Right lung (tissue), 10 donors: ENCODE data around the gene PNLDC1. TPM values are rescaled to one million over a fixed set of nuclear protein-coding genes. Genes with fewer than 3 reads are reported as not detected.

Source experiments
- DNase-seq, 2 donors: peaks; one replicate each; pipeline ENCODE4 v3.0.0-alpha.2; 2013
- long read RNA-seq, 8 donors: transcript quantifications; one replicate each; lab custom pipeline, GENCODE V29; 2026
- polyA plus RNA-seq, 5 donors: library from polyadenylated mRNA; unstranded; fragments of 120-200 nt; gene quantifications; one replicate each; pipeline versions ENCODE4 v1.2.1 to v1.2.3, GENCODE V29; 2013; ENCODE audit warnings: inconsistent platforms in 1 of 5, low replicate concordance in 1 of 5; ENCODE audit not compliant: insufficient read length in 5 of 5, insufficient read depth in 1 of 5

PNLDC1 gene, protein sequence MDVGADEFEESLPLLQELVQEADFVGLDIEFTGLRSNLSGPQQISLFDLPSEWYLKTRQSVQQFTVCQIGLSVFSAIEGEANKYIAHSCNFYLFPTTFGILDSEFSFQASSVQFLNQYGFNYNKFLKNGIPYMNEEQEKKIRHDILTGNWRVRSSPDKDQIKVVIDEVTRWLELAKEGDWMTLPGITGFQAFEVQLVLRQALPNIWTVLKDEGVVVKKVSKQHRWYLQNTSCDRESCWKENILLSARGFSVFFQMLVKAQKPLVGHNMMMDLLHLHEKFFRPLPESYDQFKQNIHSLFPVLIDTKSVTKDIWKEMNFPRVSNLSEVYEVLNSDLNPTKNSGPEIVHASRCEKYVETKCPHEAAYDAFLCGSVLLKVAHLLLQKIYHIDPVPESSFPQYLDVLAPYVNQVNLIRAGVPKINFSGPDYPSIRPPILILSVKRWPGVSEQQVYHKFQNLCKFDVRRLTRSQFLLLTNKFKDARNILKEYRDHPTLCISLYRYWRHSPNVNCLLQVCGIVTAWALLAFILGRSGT
- polyA plus RNA-seq: under 1 TPM; 0.12 to 0.34 (median 0.26) TPM
- long read RNA-seq, donor 1: 0 reads
- long read RNA-seq, donor 2: 0 reads
- long read RNA-seq, donor 3: 0 reads
- long read RNA-seq, donor 4: 0 reads
- long read RNA-seq, donor 5: 0 reads
- long read RNA-seq, donor 6: 0 reads
- long read RNA-seq, donor 7: 0 reads
- long read RNA-seq, donor 8: 0 reads

DNA sequence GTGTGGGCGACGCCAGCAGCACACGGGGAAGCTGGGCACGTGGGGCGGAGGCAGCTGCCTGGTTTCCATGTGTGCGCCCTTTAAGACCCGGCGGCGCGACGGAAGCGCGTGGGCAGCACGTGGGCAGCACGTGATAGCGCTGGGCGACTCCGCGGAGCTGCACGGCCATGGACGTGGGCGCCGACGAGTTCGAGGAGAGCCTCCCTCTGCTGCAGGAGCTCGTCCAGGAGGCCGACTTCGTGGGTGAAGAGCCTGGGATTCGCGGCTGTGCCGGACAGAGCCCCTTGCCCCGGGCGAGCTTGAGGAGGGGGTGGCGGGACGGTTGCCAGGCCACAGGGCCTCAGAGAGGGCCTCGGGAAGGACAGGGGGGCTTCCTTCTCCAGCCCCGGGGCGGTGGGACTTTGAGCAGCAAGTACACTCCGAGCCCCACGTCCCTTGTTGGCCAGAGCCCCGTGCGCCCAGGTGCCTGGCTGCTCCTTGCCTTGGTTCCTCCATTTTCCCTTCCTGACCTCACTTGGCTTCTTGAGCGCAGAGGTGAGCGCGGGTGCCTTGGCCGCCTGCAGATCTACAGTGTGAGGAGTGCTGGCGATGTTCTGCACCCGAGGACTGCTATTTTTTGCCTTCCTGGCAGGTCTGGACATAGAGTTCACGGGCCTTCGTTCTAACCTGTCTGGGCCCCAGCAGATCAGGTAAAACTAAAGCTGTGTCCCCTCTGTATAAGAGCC is at the start of gene PNLDC1:
Gene PNLDC1, plus strand, starts transcription at position 136 of the 725 bp plus-strand sequence. Its CDS starts 32 bp downstream, at position 168.
- no peak for DNase-seq

DNA sequence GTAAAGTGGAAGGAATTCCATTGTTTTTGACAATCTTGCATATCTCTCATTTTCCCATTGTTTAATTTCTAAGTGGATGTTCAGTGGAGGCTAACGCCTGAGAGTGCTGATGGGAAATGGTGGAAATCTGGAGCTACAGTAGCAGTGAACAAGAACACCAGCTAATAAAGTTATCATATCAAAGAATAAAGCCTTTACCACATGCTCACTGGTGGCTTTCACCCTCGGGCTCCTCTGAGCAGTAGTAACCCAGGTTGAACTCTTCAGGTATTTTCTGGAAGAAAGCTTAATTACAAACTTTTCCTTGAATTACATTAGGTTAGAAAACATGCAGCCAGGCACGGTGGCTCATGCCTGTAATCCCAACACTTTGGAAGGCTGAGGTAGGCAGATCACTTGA is 48.6 kb upstream of the PNLDC1 start:
- DNase-seq: no peak

DNA sequence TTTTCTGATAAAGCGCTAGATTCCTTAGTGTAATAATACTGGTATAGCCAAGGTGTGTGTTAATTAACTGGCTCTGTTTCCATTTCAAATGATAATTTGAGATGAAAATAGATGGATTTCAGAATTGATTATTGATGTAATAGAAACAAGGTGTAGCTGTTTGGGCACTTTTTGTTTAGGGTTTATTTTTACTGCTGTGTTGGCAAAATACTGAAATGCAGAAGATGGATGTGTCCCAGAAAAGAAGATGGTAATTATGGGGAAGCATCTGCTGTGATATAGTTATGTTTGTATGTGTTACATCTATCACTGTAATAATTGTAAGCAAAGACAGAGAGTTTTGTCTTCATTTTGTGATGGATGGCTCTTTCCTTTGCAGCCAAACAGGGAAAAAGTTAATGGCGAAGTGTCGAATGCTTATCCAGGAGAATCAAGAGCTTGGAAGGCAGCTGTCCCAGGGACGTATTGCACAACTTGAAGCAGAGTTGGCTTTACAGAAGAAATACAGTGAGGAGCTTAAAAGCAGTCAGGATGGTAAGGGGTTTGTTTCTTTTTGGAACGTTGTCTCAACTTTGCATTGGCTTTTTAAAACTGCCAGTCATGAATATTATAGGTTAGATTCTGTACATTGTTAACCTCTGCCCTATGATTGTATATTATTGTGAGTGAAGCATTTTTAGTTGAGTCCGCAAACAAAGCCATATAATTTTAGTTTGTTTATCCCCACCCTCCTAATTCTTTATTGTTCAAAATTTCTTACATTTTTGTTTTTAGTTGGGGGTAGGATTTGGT is 46.8 kb upstream of the PNLDC1 start:
- no peak for DNase-seq

DNA sequence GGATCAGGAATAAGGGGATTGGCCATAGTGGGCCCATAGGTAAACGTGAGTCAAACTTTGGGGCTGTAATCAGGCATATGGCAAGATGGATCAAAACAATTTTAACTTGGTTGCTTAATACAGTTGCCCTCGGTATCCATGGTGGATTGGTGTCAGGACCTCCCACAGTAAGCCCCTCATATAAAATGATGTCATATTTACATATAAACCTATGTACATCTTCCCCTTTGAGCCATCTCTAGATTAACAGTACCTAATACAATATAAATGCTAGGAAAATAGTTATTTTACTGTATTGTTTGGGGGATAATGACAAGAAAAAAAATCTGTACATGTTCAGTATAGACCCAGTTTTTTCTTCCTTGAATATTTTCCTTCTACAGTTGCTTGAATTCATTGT is 45.7 kb upstream of the PNLDC1 start:
- no peak for DNase-seq

DNA sequence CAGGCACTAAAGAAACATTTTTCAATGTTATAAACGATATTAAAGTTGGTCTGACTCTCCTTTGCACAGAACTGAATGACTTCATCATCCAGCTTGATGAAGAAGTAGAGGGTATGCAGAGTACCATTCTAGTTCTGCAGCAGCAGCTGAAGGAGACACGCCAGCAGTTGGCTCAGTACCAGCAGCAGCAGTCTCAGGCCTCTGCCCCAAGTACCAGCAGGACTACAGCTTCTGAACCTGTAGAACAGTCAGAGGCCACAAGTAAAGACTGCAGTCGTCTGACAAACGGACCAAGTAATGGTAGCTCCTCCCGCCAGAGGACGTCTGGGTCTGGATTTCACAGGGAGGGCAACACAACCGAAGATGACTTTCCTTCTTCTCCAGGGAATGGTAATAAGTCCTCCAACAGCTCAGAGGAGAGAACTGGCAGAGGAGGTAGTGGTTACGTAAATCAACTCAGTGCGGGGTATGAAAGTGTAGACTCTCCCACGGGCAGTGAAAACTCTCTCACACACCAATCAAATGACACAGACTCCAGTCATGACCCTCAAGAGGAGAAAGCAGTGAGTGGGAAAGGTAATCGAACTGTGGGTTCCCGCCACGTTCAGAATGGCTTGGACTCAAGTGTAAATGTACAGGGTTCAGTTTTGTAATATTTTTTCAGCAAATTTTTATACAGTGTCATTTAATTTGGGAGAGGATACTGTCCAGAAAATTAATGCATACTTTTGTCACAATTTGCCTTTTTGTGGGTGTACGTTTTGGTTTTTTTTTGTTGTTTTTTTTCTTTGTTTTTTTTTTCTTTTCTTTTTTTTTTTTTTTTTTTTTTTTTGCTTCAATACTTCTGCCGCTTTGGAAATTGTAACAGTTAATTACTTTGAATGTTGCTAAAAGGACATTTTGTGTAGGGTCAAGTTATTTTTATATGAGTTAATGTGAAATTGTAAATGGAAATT is 44.8 kb upstream of the PNLDC1 start:
- DNase-seq: no peak

DNA sequence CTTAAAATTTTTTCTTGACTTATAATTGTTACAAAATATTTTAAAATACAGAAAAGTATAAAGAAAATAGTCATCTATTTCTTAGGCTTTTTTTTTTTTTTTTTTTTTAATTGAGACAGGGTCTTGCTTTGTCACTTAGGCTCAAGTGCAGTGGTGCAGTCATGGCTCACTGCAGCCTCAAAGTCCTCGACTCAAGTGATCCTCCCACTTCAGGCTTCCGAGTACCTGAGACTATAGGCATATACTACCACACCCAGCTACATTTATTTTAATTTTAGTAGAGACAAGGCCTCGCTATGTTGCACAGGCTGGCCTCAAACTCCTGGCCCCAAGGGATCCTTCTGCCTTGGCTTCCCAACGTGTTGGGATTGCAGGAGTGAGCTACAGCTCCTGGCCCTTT is 43.6 kb upstream of the PNLDC1 start:
- DNase-seq: no peak

DNA sequence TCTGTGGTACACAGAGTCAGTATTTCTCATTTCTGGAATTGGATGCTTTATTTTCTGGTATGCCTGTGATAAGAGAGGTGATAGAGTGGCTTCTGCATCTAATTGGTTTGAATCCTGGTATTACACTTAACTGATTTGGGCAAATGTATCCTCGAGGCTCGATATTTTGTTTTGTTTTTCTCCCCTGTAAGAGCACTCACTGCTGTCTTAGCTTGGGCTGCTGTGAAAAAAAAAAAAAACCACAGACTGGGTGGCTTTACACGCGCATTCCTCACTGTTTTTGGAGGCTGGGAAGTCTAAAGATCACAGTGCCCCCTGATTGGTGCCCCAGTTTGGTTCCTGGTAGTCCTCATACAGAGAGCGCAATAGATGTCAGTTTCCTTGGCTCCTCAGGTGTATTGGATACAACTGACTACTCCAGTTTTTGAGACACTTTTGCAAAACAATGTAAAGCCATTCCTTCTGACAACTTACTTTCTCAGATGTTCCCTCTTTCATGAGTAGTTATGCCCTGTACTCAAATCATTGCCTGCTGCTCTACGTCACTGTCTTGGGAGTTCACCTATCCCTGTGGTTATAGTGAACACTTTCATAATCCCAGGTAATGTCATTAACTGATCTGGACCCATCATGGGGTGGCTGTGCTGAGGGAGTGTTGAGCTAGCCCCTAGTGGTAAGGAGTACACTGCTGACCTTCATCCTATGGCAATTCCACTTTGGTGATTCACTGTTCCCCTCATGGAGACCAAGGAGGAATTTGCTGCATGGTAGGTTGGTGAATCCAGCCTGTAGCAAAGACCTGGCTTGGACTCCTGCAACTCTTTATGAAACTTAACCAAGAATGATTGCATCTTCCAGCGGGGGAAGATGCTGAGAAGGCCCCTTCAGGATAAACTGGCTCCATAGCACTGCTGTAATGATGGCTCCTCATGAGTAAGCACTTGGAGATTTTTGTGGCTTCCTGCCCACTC is 41.8 kb upstream of the PNLDC1 start:
- no peak for DNase-seq

DNA sequence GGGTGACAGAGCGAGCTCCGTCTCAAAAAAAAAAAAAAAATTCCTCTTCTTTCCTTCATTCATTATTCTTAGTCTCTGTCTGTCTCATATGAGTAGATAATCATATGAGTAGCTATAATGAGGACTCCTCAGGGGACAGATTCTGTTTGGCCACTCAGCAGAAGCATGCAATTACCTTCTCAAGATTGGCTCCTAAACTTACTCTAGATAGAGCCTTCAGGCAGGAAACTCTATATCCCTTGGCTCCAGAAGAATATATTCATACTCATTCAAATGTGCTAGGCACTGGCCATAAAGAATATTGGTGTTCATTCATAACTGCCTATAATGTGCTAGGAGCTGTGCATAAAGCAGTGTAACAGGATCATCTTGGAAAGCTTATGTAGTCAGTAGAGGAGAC is 40.4 kb upstream of the PNLDC1 start:
- DNase-seq: no peak

DNA sequence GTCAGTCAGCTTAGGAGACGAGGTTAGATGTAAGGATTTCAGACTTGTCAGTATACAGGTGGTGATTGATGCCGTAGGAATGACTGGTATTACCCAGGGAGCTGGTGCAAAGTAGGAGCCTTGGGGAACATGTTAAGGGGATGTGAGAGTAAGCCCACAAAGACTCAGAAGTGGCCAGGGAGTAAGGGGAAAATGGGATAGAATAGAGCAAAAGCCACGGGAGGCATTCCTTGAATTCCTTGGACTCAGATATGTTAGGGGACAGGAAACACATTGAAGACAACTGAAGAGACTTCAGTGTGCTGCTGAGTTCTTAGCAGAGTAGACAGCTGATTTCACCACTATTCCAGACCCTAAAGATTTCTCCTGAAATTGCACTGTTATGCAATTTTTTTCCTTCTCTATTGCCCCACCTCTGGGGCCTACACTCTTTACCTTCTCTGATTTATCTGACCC is 39.4 kb upstream of the PNLDC1 start:
- no peak for DNase-seq

DNA sequence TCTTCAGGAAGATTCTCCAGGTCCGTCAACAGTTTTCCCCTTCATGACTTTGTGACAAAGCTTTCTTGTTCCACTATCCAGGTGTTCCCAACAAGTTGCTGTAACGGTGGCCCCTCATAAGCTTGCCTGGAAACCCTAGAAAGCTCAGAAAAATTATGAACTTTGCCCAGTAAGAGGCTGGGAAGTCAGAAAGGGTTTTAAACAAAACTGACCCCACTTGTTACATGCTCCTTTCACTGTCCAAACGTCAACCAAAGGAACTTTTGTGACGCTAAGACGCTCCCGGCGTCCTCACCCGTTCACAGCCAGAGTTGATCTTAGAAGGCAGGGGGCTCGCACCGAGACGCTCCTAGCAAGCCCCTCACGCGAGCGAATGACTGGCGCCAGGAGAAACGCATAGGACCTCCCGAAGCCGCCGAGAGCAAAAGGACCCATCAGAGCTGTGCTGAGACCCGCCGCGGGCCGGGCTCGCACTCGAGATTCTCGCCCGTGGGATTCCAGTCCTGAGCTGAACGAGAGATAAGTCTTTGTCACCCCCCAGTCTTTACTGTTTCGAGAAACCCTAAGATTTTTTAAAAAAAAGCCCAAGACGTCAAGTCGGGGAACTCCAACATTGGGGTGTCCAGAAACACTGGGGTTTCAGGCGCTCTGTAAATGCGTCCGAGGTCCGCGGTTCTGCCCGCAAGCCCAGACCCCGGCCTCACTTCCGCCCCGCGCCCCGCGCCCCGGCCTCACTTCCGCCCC is 38.8 kb upstream of the PNLDC1 start:
- DNase-seq: peak in 1 of 2 donors; percentile 22

DNA sequence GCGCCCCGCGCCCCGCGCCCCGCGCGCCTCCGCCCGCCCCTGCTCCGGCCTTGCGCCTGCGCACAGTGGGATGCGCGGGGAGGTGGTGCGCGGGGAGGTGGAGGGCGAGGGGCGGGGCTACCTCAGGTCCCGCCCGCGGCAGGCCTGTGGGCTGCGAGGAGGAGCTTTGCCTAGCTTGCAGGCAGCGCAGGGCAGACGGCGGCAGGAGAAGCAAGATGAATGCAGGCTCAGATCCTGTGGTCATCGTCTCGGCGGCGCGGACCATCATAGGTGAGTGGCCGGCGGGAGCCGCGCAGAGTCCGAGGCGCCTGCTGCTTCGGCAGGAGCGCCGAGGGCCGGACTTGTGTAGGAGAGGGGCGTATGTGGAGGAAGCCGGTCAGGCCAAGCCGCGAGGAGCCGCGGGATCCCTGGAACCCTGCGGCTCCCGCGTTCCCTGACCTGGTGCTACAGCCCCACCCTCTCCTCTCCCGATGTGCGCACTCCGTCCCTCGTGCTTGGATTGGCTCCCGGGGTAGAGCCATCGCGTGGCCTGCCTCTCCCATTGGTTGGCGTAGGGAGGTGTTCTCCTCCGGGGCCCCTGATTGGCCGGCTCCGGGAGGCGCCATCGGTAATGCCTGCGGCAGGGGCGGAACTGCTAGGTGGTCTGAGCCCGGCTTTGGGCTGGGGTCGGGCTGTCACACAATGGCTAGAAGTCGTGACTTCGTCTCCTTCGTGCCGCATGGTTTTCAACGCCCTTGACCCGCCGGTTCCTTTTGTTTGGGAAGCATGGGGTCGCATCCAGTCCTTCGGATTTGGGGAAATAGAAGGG is 38.0 kb upstream of the PNLDC1 start, which contains the start of gene ACAT2:
Gene ACAT2, plus strand, starts transcription at position 173 of the 808 bp plus-strand sequence. Its CDS starts 43 bp downstream, at position 216.
- DNase-seq: peak; percentile 91 to 93

DNA sequence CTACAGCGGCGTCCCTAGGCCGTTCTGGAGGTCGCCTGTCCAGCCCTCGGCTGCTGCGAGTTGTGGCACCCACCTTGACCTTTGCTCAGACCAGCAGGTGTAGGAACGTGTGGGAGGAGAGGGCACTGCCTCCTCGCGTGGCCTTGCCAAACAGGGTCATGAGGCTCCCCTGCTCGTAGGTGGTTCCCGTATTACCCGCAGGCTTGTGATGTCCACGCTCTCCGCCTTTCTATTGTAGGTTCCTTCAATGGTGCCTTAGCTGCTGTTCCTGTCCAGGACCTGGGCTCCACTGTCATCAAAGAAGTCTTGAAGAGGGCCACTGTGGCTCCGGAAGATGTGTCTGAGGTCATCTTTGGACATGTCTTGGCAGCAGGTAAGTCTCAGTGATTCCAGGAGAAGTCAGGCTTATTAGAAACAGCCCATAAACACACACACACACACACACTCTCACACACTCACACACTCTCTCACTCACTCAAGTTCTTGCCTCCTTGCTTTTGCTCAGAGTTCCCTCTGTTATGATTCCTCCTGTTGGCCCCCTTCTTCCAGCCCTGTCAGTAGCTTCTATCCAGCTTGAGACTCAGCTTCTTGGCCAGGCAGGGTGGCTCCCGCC is 37.3 kb upstream of the PNLDC1 start:
- DNase-seq: no peak

DNA sequence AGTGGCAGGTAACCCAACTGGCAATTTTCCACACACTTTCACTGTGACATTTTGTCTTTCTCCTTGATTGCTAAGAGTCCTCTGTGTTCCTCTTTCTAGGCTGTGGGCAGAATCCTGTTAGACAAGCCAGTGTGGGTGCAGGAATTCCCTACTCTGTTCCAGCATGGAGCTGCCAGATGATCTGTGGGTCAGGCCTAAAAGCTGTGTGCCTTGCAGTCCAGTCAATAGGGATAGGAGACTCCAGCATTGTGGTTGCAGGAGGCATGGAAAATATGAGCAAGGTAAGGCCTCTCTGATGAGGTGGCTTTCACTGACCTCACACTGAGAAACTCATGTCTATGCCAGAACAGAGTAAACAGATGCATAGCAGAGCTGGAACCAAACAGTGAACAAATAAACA is 33.2 kb upstream of the PNLDC1 start:
- no peak for DNase-seq

DNA sequence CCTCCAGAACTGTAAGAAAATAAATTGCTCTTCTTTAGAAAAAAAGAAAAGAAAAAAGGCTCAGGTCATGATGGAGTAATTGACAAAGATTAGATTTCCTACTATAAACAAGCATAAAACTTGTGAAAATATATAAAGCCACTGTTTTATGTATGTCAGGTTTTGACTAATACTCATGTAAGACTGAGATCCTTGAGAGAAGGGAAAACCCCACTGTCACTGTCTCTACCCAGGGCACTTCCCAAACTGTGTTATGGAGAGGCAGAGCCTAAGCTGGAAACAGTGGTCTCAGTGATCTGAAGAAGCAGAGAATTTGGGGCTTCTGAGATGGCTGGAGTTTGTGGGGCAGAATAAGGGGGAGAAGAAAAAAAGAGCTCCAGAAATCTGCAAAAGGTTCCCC is 30.6 kb upstream of the PNLDC1 start:
- DNase-seq: no peak

DNA sequence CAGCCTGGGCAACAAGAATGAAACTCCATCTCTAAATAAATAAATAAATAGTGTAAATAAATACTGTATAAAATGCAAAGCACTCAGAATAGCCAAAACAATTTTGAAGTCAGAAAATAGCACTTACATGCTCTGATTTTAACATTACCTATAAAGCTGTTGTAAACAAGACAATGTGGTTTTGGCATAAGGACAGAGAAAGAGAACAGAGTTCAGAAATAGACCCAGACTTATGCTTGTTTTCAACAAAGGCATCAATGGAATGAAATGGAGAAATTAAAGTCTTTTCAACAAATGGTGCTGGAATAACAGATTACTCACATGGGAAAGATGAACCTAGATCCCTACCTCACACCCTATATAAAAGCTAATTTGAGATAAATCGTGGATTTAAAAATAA is 27.9 kb upstream of the PNLDC1 start:
- DNase-seq: no peak

DNA sequence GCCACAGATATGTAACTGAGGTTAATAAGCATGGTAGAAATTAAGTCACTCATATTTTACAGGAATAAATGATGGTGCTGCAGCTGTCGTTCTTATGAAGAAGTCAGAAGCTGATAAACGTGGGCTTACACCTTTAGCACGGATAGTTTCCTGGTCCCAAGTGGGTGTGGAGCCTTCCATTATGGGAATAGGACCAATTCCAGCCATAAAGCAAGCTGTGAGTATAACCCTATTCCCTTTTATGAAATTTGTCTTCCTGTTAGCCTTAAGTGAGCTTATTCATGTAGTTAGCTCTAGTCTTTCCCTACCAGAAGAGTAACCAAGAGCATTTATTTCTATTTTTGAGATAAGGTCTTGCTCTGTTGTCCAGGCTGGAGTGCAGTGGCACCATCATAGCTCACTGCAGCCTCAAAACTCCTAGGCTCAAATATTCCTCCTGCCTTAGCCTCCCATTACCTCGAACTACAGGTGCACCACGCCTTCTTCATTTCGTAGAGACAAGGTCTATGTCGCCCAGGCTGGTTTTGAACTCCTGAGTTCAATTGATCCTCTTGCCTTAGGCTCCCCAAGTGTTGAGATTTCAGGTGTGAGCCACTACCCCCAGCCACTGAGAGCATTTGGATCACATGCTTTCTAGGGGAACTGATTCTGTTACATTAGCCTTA is 22.7 kb upstream of the PNLDC1 start:
- no peak for DNase-seq
